IMR-90 (cell line): Measurements from ENCODE around the gene PRR16.

Experiments
- CHD1 ChIP-seq: IDR thresholded peaks from 2 replicates; pipeline ENCODE4 v1.6.1; 2012; ENCODE audit warnings: low read depth, low read length, improper control_type of control experiment
- MAFK ChIP-seq: IDR thresholded peaks from 2 replicates; pipeline ENCODE4 v1.6.1; 2012; ENCODE audit warnings: low read depth, low read length, improper control_type of control experiment
- MAZ ChIP-seq: IDR thresholded peaks from 2 replicates; pipeline ENCODE4 v1.6.1; 2012; ENCODE audit warnings: low read depth, mild to moderate bottlenecking, low read length, improper control_type of control experiment, moderate library complexity, borderline replicate concordance
- MXI1 ChIP-seq: IDR thresholded peaks from 2 replicates; pipeline ENCODE4 v1.6.1; 2012; ENCODE audit warnings: low read depth, mild to moderate bottlenecking, low read length, moderate library complexity, borderline replicate concordance
- POLR2A ChIP-seq: IDR thresholded peaks from 2 replicates; pipeline ENCODE4 v1.6.1; 2012; ENCODE audit warnings: mild to moderate bottlenecking, low read depth, low read length
- RAD21 ChIP-seq: IDR thresholded peaks from 2 replicates; pipeline ENCODE4 v1.6.1; 2012; ENCODE audit warnings: low read length, improper control_type of control experiment
- RCOR1 ChIP-seq: IDR thresholded peaks from 2 replicates; pipeline ENCODE4 v1.6.1; 2012; ENCODE audit warnings: mild to moderate bottlenecking, low read length, improper control_type of control experiment; ENCODE audit not compliant: insufficient replicate concordance
- RFX5 ChIP-seq: IDR thresholded peaks from 2 replicates; pipeline ENCODE4 v1.8.0; 2012; ENCODE audit warnings: low read depth, mild to moderate bottlenecking, low read length, moderate library complexity
- TF ChIP-seq, protein P1 (sequence below): conservative IDR thresholded peaks from 2 replicates; pipeline ENCODE4 v1.5.1; 2012; ENCODE audit warnings: mild to moderate bottlenecking, low read depth, low read length, improper control_type of control experiment
- TF ChIP-seq, protein P2 (sequence below): fragments of 150-350 bp; IDR thresholded peaks from 2 replicates; pipeline ENCODE4 v1.6.1; 2017; ENCODE audit warnings: mild to moderate bottlenecking, antibody characterized with exemption, low read length, low read depth

GRCh38 chr5:120657104-120657503 is 193.0 kb downstream of the PRR16 start:
- TF ChIP-seq CHD1 (no peak), MAZ (no peak), MAFK (no peak), RCOR1 (no peak), RFX5 (no peak), MXI1 (no peak), RAD21 (no peak), POLR2A (no peak)
- TF ChIP-seq, protein P1, sequence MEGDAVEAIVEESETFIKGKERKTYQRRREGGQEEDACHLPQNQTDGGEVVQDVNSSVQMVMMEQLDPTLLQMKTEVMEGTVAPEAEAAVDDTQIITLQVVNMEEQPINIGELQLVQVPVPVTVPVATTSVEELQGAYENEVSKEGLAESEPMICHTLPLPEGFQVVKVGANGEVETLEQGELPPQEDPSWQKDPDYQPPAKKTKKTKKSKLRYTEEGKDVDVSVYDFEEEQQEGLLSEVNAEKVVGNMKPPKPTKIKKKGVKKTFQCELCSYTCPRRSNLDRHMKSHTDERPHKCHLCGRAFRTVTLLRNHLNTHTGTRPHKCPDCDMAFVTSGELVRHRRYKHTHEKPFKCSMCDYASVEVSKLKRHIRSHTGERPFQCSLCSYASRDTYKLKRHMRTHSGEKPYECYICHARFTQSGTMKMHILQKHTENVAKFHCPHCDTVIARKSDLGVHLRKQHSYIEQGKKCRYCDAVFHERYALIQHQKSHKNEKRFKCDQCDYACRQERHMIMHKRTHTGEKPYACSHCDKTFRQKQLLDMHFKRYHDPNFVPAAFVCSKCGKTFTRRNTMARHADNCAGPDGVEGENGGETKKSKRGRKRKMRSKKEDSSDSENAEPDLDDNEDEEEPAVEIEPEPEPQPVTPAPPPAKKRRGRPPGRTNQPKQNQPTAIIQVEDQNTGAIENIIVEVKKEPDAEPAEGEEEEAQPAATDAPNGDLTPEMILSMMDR = no peak
- TF ChIP-seq, protein P2, sequence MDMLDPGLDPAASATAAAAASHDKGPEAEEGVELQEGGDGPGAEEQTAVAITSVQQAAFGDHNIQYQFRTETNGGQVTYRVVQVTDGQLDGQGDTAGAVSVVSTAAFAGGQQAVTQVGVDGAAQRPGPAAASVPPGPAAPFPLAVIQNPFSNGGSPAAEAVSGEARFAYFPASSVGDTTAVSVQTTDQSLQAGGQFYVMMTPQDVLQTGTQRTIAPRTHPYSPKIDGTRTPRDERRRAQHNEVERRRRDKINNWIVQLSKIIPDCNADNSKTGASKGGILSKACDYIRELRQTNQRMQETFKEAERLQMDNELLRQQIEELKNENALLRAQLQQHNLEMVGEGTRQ = no peak
